NB4 (cell line): ENCODE measurements around the gene CEP170B.

Source experiments
- CTCF ChIP-seq: IDR thresholded peaks from one replicate; pipeline ENCODE4 v1.5.1; 2012; ENCODE audit warnings: low read depth, low read length
- POLR2A ChIP-seq: IDR thresholded peaks from 2 replicates; pipeline ENCODE4 v1.6.1; 2011; ENCODE audit warnings: mild to moderate bottlenecking; ENCODE audit not compliant: insufficient read length; ENCODE audit errors: extremely low read depth

DNA sequence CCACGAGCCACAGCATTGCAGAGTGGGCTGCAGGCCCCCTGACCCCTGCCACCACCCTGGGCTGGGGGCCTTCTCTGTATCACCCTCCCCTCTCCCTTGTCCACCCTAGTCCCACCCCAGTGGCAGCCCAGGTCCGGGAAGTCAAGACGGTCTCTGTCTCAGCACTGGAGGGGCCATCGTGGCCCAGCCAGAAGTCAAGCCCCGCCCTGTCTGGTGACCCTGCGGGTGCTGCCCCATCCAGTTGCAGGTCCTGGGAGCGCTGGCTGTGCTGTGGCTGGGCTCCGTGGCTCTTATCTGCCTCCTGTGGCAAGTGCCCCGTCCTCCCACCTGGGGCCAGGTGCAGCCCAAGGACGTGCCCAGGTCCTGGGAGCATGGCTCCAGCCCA is 62.4 kb downstream of the CEP170B start:
- TF ChIP-seq CTCF: no peak
- no peak for TF ChIP-seq POLR2A
